22Rv1 (cell line): ENCODE data around the gene FCAMR.

Source experiments
- ZFX ChIP-seq: fragments of 450-650 bp; IDR thresholded peaks from 2 replicates; pipeline ENCODE4 v1.6.1; 2017; ENCODE audit warnings: antibody characterized with exemption, borderline replicate concordance
- TF ChIP-seq, protein P1 (sequence below): fragments of 450-650 bp; IDR thresholded peaks from 2 replicates; pipeline ENCODE4 v1.5.1; 2017; ENCODE audit warnings: mild to moderate bottlenecking

DNA sequence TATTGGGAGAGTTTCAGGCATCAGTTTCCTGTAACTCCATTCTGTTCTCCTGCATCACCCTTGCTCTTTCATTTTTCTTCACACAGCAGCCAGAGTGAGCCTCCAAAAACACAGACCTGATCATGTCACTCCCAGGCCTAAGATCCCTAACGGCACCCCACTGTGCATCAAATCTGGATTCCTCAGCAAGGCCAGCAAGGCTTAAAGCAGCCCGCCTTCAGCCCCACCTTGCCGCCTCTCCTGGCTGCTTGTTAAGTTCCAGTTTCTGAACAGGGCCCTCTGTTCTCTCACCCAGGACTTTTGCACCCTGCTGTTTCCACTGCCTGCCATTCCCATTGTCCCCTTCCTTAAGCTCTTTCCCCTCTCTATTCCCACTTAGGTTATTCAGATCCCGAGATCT is 33.0 kb upstream of the FCAMR start:
- TF ChIP-seq, protein P1, sequence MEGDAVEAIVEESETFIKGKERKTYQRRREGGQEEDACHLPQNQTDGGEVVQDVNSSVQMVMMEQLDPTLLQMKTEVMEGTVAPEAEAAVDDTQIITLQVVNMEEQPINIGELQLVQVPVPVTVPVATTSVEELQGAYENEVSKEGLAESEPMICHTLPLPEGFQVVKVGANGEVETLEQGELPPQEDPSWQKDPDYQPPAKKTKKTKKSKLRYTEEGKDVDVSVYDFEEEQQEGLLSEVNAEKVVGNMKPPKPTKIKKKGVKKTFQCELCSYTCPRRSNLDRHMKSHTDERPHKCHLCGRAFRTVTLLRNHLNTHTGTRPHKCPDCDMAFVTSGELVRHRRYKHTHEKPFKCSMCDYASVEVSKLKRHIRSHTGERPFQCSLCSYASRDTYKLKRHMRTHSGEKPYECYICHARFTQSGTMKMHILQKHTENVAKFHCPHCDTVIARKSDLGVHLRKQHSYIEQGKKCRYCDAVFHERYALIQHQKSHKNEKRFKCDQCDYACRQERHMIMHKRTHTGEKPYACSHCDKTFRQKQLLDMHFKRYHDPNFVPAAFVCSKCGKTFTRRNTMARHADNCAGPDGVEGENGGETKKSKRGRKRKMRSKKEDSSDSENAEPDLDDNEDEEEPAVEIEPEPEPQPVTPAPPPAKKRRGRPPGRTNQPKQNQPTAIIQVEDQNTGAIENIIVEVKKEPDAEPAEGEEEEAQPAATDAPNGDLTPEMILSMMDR = no peak
- no peak for TF ChIP-seq ZFX
